HCT116 (cell line): Measurements from ENCODE around the gene EHD1. TPM values are rescaled to one million over a fixed set of nuclear protein-coding genes. Genes with fewer than 3 reads are reported as not detected.

Experiments used
- ATAC-seq: fragments of 200-7000 bp; cut with Tn5 transposase; 2 replicates; pipeline ENCODE4 v1.9.1; 2020; ENCODE audit warnings: mild to moderate bottlenecking, moderate library complexity
- BruUV-seq: library from RNA; stranded (reverse); fragments of 400-500 nt; replicated peaks from 2 replicates; lab custom pipeline; 2021; lab: Mats Ljungman, UMichigan
- CTCF ChIA-PET: fragments of 300-600 bp; sonication (Branson Sonifier 250); formaldehyde crosslinking; loops from one replicate; lab custom pipeline; 2021; ENCODE audit warnings: antibody characterized with exemption; lab: Charles Lee
- POLR2A ChIA-PET: fragments of 300-600, 350-600 bp; sonication (Branson Sonifier 250); formaldehyde crosslinking; loops from one replicate; lab custom pipeline; 2021; ENCODE audit warnings: antibody characterized with exemption; lab: Charles Lee
- RAD21 ChIA-PET, 2 experiments: fragments of 300-600 bp; sonication (Branson Sonifier 250); formaldehyde crosslinking; loops; one replicate each; lab custom pipeline; 2023; ENCODE audit warnings: low total read pairs in 2 of 2; ENCODE audit not compliant: uncharacterized antibody in 2 of 2, unreplicated experiment in 2 of 2, low non-redundant PET in 1 of 2; lab: Charles Lee
- DNase-seq: peaks from one replicate; pipeline ENCODE4 v3.0.0-alpha.2; 2010; ENCODE audit warnings: low read depth, low spot score
- H2AFZ ChIP-seq: fragments of 200-600 bp; shearing (Covaris generic), sonication (generic); 2 replicates; pipeline ENCODE4 v1.6.1; 2017; ENCODE audit warnings: low read depth, mixed run types, mixed read lengths, antibody characterized with exemption, low read length; ENCODE audit not compliant: poor library complexity, severe bottlenecking
- H3K27ac ChIP-seq: 2 replicates; pipeline ENCODE4 v1.5.1; 2012; ENCODE audit warnings: low read depth, low read length
- H3K27me3 ChIP-seq: fragments of 200-600 bp; sonication (generic); 2 replicates; pipeline ENCODE4 v1.6.1; 2016; ENCODE audit warnings: mixed run types, low read length, mixed read lengths; ENCODE audit not compliant: insufficient read depth
- H3K36me3 ChIP-seq, 2 experiments: fragments of 200-500 bp in 1 of 2; fragments of 200-600 bp in 1 of 2; sonication (Bioruptor generic) in 1 of 2; sonication (generic) in 1 of 2; 2 replicates each; pipeline versions ENCODE4 v1.5.1 to v1.6.1; 2014 to 2016; ENCODE audit warnings: low read length in 2 of 2, inconsistent platforms in 1 of 2, mixed read lengths in 1 of 2, mixed run types in 1 of 2; ENCODE audit not compliant: insufficient read depth in 2 of 2, control insufficient read depth in 1 of 2
- H3K4me1 ChIP-seq, 2 experiments: fragments of 200-600 bp in 1 of 2; sonication (generic) in 1 of 2; 2 replicates each; pipeline versions ENCODE4 v1.5.1 to v1.6.1; 2012 to 2017; ENCODE audit warnings: low read length in 2 of 2, inconsistent platforms in 1 of 2, mild to moderate bottlenecking in 1 of 2, mixed read lengths in 1 of 2, mixed run types in 1 of 2, moderate library complexity in 1 of 2; ENCODE audit not compliant: insufficient read depth in 2 of 2, control insufficient read depth in 1 of 2
- H3K4me2 ChIP-seq: fragments of 200-600 bp; sonication (generic); 2 replicates; pipeline ENCODE4 v1.6.1; 2017; ENCODE audit warnings: mixed run types, low read length, mixed read lengths
- H3K4me3 ChIP-seq, 2 experiments: fragments of 200-600 bp in 1 of 2; sonication (generic) in 1 of 2; replicated peaks in 1 of 2; 2 replicates each; pipeline ENCODE4 v1.5.1; 2011 to 2016; ENCODE audit warnings: low read length in 2 of 2, control low read depth in 1 of 2, low read depth in 1 of 2, mild to moderate bottlenecking in 1 of 2, mixed read lengths in 1 of 2, mixed run types in 1 of 2
- H3K79me2 ChIP-seq: fragments of 200-600 bp; sonication (generic); 2 replicates; pipeline ENCODE4 v1.6.1; 2017; ENCODE audit warnings: mild to moderate bottlenecking, mixed run types, low read length, moderate library complexity, mixed read lengths; ENCODE audit not compliant: insufficient read depth
- H3K9ac ChIP-seq: fragments of 200-600 bp; sonication (generic); 2 replicates; pipeline ENCODE4 v1.6.1; 2016; ENCODE audit warnings: low read length, mixed read lengths
- H3K9me2 ChIP-seq: fragments of 200-600 bp; sonication (generic), shearing (Covaris generic); 2 replicates; pipeline ENCODE4 v1.6.1; 2017; ENCODE audit warnings: mixed run types, mild to moderate bottlenecking, moderate library complexity; ENCODE audit not compliant: insufficient read depth
- H3K9me3 ChIP-seq, 2 experiments: fragments of 200-500 bp in 1 of 2; fragments of 200-600 bp in 1 of 2; sonication (Bioruptor generic) in 1 of 2; sonication (generic) in 1 of 2; 2 replicates each; pipeline ENCODE4 v1.6.1; 2014 to 2017; ENCODE audit warnings: low read length in 2 of 2, mixed read lengths in 2 of 2, inconsistent platforms in 1 of 2, low read depth in 1 of 2, mild to moderate bottlenecking in 1 of 2, mixed run types in 1 of 2, moderate library complexity in 1 of 2; ENCODE audit not compliant: control insufficient read depth in 1 of 2, insufficient read depth in 1 of 2
- H4K20me1 ChIP-seq: fragments of 200-600 bp; sonication (generic), shearing (Covaris generic); 2 replicates; pipeline ENCODE4 v1.6.1; 2017; ENCODE audit warnings: mixed run types, mild to moderate bottlenecking, moderate library complexity; ENCODE audit not compliant: insufficient read depth
- CBX3 ChIP-seq: IDR thresholded peaks from 2 replicates; pipeline ENCODE4 v1.6.1; 2012; ENCODE audit warnings: low read depth
- CEBPB ChIP-seq: IDR thresholded peaks from 2 replicates; pipeline ENCODE4 v1.6.1; 2012; ENCODE audit warnings: low read depth
- EGR1 ChIP-seq: IDR thresholded peaks from 2 replicates; pipeline ENCODE4 v1.6.1; 2012; ENCODE audit warnings: low read depth
- EZH2 ChIP-seq: fragments of 200-600 bp; sonication (generic); IDR thresholded peaks from 2 replicates; pipeline ENCODE4 v1.6.1; 2017; ENCODE audit warnings: antibody characterized with exemption, mixed run types
- EZH2phosphoT487 ChIP-seq: fragments of 200-600 bp; IDR thresholded peaks from 2 replicates; pipeline ENCODE4 v1.6.1; 2018; ENCODE audit warnings: antibody characterized with exemption, borderline replicate concordance
- FOSL1 ChIP-seq: IDR thresholded peaks from 2 replicates; pipeline ENCODE4 v1.6.1; 2012; ENCODE audit warnings: low read depth
- JUND ChIP-seq: IDR thresholded peaks from 2 replicates; pipeline ENCODE4 v1.6.1; 2012
- POLR2A ChIP-seq: IDR thresholded peaks from 2 replicates; pipeline ENCODE4 v1.7.0; 2011; ENCODE audit warnings: borderline replicate concordance; ENCODE audit not compliant: insufficient read depth, insufficient read length; ENCODE audit errors: extremely low read depth
- POLR2AphosphoS5 ChIP-seq: IDR thresholded peaks from 2 replicates; pipeline ENCODE4 v1.6.1; 2011; ENCODE audit warnings: mild to moderate bottlenecking, low read depth, low read length, moderate library complexity
- RAD21 ChIP-seq: IDR thresholded peaks from 2 replicates; pipeline ENCODE4 v1.6.1; 2012; ENCODE audit warnings: low read depth, mild to moderate bottlenecking
- SIN3A ChIP-seq: IDR thresholded peaks from 2 replicates; pipeline ENCODE4 v1.6.1; 2012; ENCODE audit warnings: low read depth
- SP1 ChIP-seq: IDR thresholded peaks from 2 replicates; pipeline ENCODE4 v1.6.1; 2012; ENCODE audit warnings: low read depth
- SRF ChIP-seq: IDR thresholded peaks from 2 replicates; pipeline ENCODE4 v1.6.1; 2012; ENCODE audit warnings: low read depth
- TCF7L2 ChIP-seq: IDR thresholded peaks from 2 replicates; pipeline ENCODE4 v1.7.0; 2011; ENCODE audit warnings: borderline replicate concordance, inconsistent platforms; ENCODE audit not compliant: insufficient read depth, insufficient read length; ENCODE audit errors: extremely low read depth
- ZNF274 ChIP-seq: fragments of 200-500 bp; sonication (Bioruptor generic); IDR thresholded peaks from 2 replicates; pipeline ENCODE4 v1.6.1; 2014; ENCODE audit warnings: mild to moderate bottlenecking, low read depth, low read length, inconsistent platforms
- intact Hi-C: fragments of 100-400 bp; cut with micrococcal nuclease; formaldehyde crosslinking; loops from 2 replicates; pipeline ENCODE4 v1.10.0; 2022
- total RNA-seq: library from RNA; stranded (reverse); gene quantifications from one replicate; pipeline ENCODE4 v1.2.1, GENCODE V29; 2021; ENCODE audit not compliant: unreplicated experiment
- TF ChIP-seq, protein P1 (sequence below): IDR thresholded peaks from 2 replicates; pipeline ENCODE4 v1.6.1; 2012
- TF ChIP-seq, protein P2 (sequence below): IDR thresholded peaks from 2 replicates; pipeline ENCODE4 v1.6.1; 2012
- TF ChIP-seq, protein P3 (sequence below): IDR thresholded peaks from 2 replicates; pipeline ENCODE4 v1.6.1; 2012; ENCODE audit warnings: low read depth
- TF ChIP-seq, protein P4 (sequence below): IDR thresholded peaks from 2 replicates; pipeline ENCODE4 v1.6.1; 2011; ENCODE audit warnings: mild to moderate bottlenecking, low read length, moderate library complexity; ENCODE audit not compliant: insufficient replicate concordance; ENCODE audit errors: extremely low read depth
- TF ChIP-seq, protein P5 (sequence below), 3 experiments: fragments of 200-600 bp in 1 of 3; sonication (generic) in 1 of 3; IDR thresholded peaks in 2 of 3; conservative IDR thresholded peaks in 1 of 3; 2 replicates each; pipeline ENCODE4 v1.5.1; 2012 to 2017; ENCODE audit warnings: low read depth in 2 of 3, low read length in 2 of 3, antibody characterized with exemption in 1 of 3, borderline replicate concordance in 1 of 3, control low read depth in 1 of 3, mild to moderate bottlenecking in 1 of 3, mixed read lengths in 1 of 3, mixed run types in 1 of 3, moderate library complexity in 1 of 3; ENCODE audit not compliant: insufficient read depth in 1 of 3

EHD1 gene
- total RNA-seq, 1 experiment from 2014 or later = 48.1 TPM

DNA sequence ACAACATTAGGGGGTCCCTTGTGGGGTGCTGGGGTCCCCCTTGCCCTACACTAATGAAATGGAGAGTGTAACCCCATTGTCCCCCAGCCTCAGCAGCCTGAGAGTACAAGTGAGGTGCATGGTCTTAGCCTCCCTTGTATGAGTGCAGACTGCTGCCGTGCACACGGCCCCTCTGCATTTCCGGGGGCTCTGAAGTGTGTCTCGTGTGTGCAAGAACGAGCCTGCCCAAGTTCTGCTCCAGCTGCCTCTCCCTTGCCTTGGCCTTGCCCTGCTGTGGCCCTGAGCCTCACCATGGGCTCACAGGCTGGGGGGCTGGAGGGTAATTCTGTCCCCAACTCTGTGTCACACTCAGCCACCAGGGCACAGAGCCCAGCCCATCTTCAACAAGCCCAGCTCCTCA lies 5.2 kb upstream of the EHD1 start:
- DNase-seq (no peak), ATAC-seq (no peak)
- POLR2A ChIA-PET = no interaction called here
- peaks cover 13 to 28% of the 10 kb centered on the region in 2 experiments; a peak in 3 of 4 replicates for H3K4me1 ChIP-seq
- no peak overlapping the region for H3K4me3 ChIP-seq
- RAD21 ChIA-PET = no interaction called here
- TF ChIP-seq, protein P1, sequence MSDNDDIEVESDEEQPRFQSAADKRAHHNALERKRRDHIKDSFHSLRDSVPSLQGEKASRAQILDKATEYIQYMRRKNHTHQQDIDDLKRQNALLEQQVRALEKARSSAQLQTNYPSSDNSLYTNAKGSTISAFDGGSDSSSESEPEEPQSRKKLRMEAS = no peak
- TF ChIP-seq JUND (no peak), SP1 (no peak), EZH2 (no peak), SRF (no peak), ZNF274 (no peak), POLR2AphosphoS5 (no peak), POLR2A (no peak), TCF7L2 (no peak), EGR1 (no peak), EZH2phosphoT487 (no peak), FOSL1 (no peak), RAD21 (no peak), SIN3A (no peak), CEBPB (no peak), CBX3 (no peak)
- TF ChIP-seq, protein P2, sequence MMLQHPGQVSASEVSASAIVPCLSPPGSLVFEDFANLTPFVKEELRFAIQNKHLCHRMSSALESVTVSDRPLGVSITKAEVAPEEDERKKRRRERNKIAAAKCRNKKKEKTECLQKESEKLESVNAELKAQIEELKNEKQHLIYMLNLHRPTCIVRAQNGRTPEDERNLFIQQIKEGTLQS = no peak
- TF ChIP-seq, protein P3, sequence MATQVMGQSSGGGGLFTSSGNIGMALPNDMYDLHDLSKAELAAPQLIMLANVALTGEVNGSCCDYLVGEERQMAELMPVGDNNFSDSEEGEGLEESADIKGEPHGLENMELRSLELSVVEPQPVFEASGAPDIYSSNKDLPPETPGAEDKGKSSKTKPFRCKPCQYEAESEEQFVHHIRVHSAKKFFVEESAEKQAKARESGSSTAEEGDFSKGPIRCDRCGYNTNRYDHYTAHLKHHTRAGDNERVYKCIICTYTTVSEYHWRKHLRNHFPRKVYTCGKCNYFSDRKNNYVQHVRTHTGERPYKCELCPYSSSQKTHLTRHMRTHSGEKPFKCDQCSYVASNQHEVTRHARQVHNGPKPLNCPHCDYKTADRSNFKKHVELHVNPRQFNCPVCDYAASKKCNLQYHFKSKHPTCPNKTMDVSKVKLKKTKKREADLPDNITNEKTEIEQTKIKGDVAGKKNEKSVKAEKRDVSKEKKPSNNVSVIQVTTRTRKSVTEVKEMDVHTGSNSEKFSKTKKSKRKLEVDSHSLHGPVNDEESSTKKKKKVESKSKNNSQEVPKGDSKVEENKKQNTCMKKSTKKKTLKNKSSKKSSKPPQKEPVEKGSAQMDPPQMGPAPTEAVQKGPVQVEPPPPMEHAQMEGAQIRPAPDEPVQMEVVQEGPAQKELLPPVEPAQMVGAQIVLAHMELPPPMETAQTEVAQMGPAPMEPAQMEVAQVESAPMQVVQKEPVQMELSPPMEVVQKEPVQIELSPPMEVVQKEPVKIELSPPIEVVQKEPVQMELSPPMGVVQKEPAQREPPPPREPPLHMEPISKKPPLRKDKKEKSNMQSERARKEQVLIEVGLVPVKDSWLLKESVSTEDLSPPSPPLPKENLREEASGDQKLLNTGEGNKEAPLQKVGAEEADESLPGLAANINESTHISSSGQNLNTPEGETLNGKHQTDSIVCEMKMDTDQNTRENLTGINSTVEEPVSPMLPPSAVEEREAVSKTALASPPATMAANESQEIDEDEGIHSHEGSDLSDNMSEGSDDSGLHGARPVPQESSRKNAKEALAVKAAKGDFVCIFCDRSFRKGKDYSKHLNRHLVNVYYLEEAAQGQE = no peak
- TF ChIP-seq, protein P4, sequence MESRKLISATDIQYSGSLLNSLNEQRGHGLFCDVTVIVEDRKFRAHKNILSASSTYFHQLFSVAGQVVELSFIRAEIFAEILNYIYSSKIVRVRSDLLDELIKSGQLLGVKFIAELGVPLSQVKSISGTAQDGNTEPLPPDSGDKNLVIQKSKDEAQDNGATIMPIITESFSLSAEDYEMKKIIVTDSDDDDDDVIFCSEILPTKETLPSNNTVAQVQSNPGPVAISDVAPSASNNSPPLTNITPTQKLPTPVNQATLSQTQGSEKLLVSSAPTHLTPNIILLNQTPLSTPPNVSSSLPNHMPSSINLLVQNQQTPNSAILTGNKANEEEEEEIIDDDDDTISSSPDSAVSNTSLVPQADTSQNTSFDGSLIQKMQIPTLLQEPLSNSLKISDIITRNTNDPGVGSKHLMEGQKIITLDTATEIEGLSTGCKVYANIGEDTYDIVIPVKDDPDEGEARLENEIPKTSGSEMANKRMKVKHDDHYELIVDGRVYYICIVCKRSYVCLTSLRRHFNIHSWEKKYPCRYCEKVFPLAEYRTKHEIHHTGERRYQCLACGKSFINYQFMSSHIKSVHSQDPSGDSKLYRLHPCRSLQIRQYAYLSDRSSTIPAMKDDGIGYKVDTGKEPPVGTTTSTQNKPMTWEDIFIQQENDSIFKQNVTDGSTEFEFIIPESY = no peak
- TF ChIP-seq, protein P5, sequence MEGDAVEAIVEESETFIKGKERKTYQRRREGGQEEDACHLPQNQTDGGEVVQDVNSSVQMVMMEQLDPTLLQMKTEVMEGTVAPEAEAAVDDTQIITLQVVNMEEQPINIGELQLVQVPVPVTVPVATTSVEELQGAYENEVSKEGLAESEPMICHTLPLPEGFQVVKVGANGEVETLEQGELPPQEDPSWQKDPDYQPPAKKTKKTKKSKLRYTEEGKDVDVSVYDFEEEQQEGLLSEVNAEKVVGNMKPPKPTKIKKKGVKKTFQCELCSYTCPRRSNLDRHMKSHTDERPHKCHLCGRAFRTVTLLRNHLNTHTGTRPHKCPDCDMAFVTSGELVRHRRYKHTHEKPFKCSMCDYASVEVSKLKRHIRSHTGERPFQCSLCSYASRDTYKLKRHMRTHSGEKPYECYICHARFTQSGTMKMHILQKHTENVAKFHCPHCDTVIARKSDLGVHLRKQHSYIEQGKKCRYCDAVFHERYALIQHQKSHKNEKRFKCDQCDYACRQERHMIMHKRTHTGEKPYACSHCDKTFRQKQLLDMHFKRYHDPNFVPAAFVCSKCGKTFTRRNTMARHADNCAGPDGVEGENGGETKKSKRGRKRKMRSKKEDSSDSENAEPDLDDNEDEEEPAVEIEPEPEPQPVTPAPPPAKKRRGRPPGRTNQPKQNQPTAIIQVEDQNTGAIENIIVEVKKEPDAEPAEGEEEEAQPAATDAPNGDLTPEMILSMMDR (IDR thresholded peaks at IDR 0.05 in 2 of 3, conservative IDR thresholded peaks at IDR 0.05 in 1 of 3; ENCODE audit: borderline replicate concordance in 1 of 3, insufficient read depth in 1 of 3, low read depth in 2 of 3, low read length in 2 of 3) = no peak
- intact Hi-C loops = no loop called here
- no peaks in the 10 kb centered on the region for H3K9me2 ChIP-seq
- H3K9me3 ChIP-seq = no peaks in the 10 kb centered on the region
- H3K9ac ChIP-seq = no peak overlapping the region
- no peak overlapping the region for H3K27ac ChIP-seq
- no peak overlapping the region for H2AFZ ChIP-seq
- BruUV-seq = no TSS peak
- CTCF ChIA-PET = no interaction called here
- H3K79me2 ChIP-seq = peaks cover 4% of the 10 kb centered on the region; the same call in 1 of the 2 replicates
- H3K27me3 ChIP-seq = no peaks in the 10 kb centered on the region
- H4K20me1 ChIP-seq = no peaks in the 10 kb centered on the region
- no peak overlapping the region for H3K4me2 ChIP-seq
- no peaks in the 10 kb centered on the region for H3K36me3 ChIP-seq
